Endodermal cell (in vitro differentiated cells): ENCODE results near the gene PDE6B. TPM values are rescaled to one million over a fixed set of nuclear protein-coding genes. Genes with fewer than 3 reads are reported as not detected.
"Not testable (repeated sequence)": the region's sequence is repeated elsewhere in the genome, so short reads cannot be mapped to it uniquely, and the experiment has no call there.

Experiments used
- DNase-seq: peaks from one replicate; pipeline ENCODE4 v3.0.0-alpha.2; 2017
- H3K27ac ChIP-seq: 2 replicates; pipeline ENCODE4 v1.5.1; 2013; ENCODE audit warnings: mild to moderate bottlenecking, low read depth, low read length, moderate library complexity
- H3K27me3 ChIP-seq: 2 replicates; pipeline ENCODE4 v1.6.1; 2013; ENCODE audit warnings: mild to moderate bottlenecking, low read length, moderate library complexity; ENCODE audit not compliant: insufficient read depth, control insufficient read depth, poor library complexity, severe bottlenecking
- H3K36me3 ChIP-seq: 2 replicates; pipeline ENCODE4 v1.7.0; 2013; ENCODE audit warnings: mild to moderate bottlenecking, low read length, moderate library complexity; ENCODE audit not compliant: control insufficient read depth, insufficient read depth
- H3K4me1 ChIP-seq: one replicate; pipeline ENCODE4 v1.7.0; 2013; ENCODE audit warnings: low read length; ENCODE audit not compliant: control insufficient read depth, insufficient read depth
- H3K4me3 ChIP-seq: 2 replicates; pipeline ENCODE4 v1.5.1; 2013; ENCODE audit warnings: mild to moderate bottlenecking, low read length, moderate library complexity
- H3K9ac ChIP-seq: 2 replicates; pipeline ENCODE4 v1.6.1; 2013; ENCODE audit warnings: mild to moderate bottlenecking, low read length, moderate library complexity; ENCODE audit not compliant: poor library complexity, severe bottlenecking; ENCODE audit errors: extremely low read depth
- H3K9me3 ChIP-seq: 2 replicates; pipeline ENCODE4 v1.6.1; 2013; ENCODE audit warnings: mild to moderate bottlenecking, low read length, moderate library complexity; ENCODE audit not compliant: control insufficient read depth
- H3K27ac Mint-ChIP-seq: 2 replicates; pipeline ENCODE4 v1.8.0; 2020; ENCODE audit warnings: mixed read lengths
- H3K27me3 Mint-ChIP-seq: 2 replicates; pipeline ENCODE4 v1.8.0; 2021; ENCODE audit warnings: mild to moderate bottlenecking, mixed read lengths; ENCODE audit not compliant: insufficient read depth
- H3K36me3 Mint-ChIP-seq: 2 replicates; pipeline ENCODE4 v1.8.0; 2020; ENCODE audit warnings: low read depth, mixed read lengths
- H3K4me1 Mint-ChIP-seq: 2 replicates; pipeline ENCODE4 v1.8.0; 2020; ENCODE audit warnings: mixed read lengths
- H3K4me3 Mint-ChIP-seq: 2 replicates; pipeline ENCODE4 v1.8.0; 2020; ENCODE audit warnings: mild to moderate bottlenecking, moderate library complexity, mixed read lengths
- H3K9me3 Mint-ChIP-seq: 2 replicates; pipeline ENCODE4 v1.8.0; 2020; ENCODE audit warnings: mild to moderate bottlenecking, mixed read lengths
- CTCF ChIP-seq: fragments of 200-600 bp; sonication (generic); conservative IDR thresholded peaks from 2 replicates; pipeline ENCODE4 v1.5.0; 2021; ENCODE audit warnings: antibody characterized with exemption, mild to moderate bottlenecking
- WGBS, 2 experiments: methylation state at CpG; one replicate each; pipeline versions ENCODE4 v1.1.5 to v1.1.7; 2013; ENCODE audit warnings: missing lambda C conversion rate in 2 of 2, mixed read lengths in 1 of 2; ENCODE audit not compliant: insufficient coverage in 1 of 2, insufficient read length in 1 of 2; 5-methylcytosine and 5-hydroxymethylcytosine counted together
- total RNA-seq, 2 donors: library from RNA; stranded (reverse); fragmentation: NEBNext Ultra II Directional in 1 of 2; extraction: Animal tissue kit (Norgen Biotek cat#: 25700) in 1 of 2; gene quantifications; 2 replicates in 1 of 2; 3 replicates in 1 of 2; pipeline ENCODE4 v1.2.1, GENCODE V29; 2021

Gene PDE6B
- total RNA-seq, 2 donors from 2014 or later = 12.4 to 14.6 TPM

DNA sequence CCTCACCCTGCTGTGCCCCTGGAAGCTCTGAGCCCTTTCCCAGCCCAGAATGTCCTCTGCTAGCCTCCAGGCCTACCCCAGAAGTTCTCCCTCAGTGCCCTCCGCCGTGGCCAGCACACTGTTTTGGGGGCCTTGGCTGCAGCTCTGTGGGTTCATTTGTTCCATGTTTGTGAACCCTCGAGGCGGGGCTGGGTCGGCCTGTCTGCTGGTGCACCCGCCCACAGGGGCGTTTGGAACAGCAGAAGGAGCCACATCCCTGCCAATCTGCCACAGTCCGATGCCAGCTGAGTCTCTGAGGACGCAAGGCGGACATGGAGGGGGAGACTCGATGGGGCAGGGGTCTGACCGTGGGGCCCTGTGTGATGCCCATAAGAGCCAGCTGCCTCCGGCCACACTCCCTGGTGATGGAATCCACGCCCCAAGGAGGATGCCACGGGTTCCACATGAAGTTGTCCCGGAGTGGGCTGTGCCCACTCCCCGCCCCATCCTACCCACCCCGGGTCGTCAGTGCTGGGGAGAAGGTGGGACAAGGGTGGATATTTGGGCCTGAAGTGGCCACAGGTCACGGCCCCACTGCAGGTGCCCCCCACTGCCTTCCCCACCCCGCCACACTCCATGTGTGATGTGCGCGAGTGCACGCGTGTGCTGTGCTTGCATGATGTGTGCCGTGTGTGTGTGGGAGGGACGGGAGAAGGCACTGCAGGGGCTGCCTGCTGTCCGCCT lies 41.6 kb downstream of the PDE6B start:
- Mint-ChIP-seq H3K4me1 (no peaks in the 10 kb centered on the region), H3K36me3 (peaks cover 15% of the 10 kb centered on the region), H3K27me3 (no peaks in the 10 kb centered on the region), H3K9me3 (no peaks in the 10 kb centered on the region), H3K27ac (no peak overlapping the region), H3K4me3 (no peak overlapping the region)
- Histone ChIP-seq H3K36me3 (peaks cover 7% of the 10 kb centered on the region), H3K9me3 (no peaks in the 10 kb centered on the region), H3K4me1 (no peaks in the 10 kb centered on the region), H3K9ac (no peak overlapping the region), H3K27ac (no peak overlapping the region), H3K4me3 (no peak overlapping the region), H3K27me3 (no peaks in the 10 kb centered on the region)
- no peak for TF ChIP-seq CTCF
- 92 to 96% methylated on average over 15 to 28 of the region's 28 CpGs for WGBS, 2 experiments
- peak; percentile 36 for DNase-seq

- Histone ChIP-seq H3K27me3 (no peaks in the 10 kb centered on the region), H3K9ac (no peak overlapping the region), H3K9me3 (no peaks in the 10 kb centered on the region), H3K4me1 (no peaks in the 10 kb centered on the region), H3K4me3 (no peak overlapping the region), H3K27ac (no peak overlapping the region), H3K36me3 (peaks cover 12% of the 10 kb centered on the region)
- Mint-ChIP-seq H3K4me3 (no peak overlapping the region), H3K36me3 (peaks cover 20% of the 10 kb centered on the region), H3K27ac (no peak overlapping the region), H3K27me3 (no peaks in the 10 kb centered on the region), H3K4me1 (no peaks in the 10 kb centered on the region), H3K9me3 (no peaks in the 10 kb centered on the region)
- DNase-seq = peak; percentile 52
- 71% methylated on average over 10 of the region's 10 CpGs; no CpG with 5 or more reads in 1 of the 2 experiments for WGBS, 2 experiments
- no peak for TF ChIP-seq CTCF
Observed at GRCh38 chr4:667545-667925, 42.2 kb downstream of the PDE6B start.

- H3K36me3 Mint-ChIP-seq = peaks cover 24% of the 10 kb centered on the region
- H3K27ac Mint-ChIP-seq, H3K4me1 ChIP-seq, DNase-seq, H3K27ac ChIP-seq, H3K9me3 ChIP-seq, H3K27me3 Mint-ChIP-seq, H3K4me3 Mint-ChIP-seq, H3K9me3 Mint-ChIP-seq, H3K27me3 ChIP-seq, H3K4me1 Mint-ChIP-seq, H3K4me3 ChIP-seq, H3K9ac ChIP-seq: not testable (repeated sequence)
- H3K36me3 ChIP-seq = peaks cover 14% of the 10 kb centered on the region
- 83 to 90% methylated on average over 1 to 6 of the region's 6 CpGs for WGBS, 2 experiments
Observed at GRCh38 chr4:668219-668618, 42.8 kb downstream of the PDE6B start.

GRCh38 chr4:669806-670559 lies 44.6 kb downstream of the PDE6B start:
- 93 to 94% methylated on average over 10 to 11 of the region's 11 CpGs for WGBS, 2 experiments
- H3K4me1 ChIP-seq, H3K9ac ChIP-seq, H3K4me3 ChIP-seq, DNase-seq, H3K27me3 ChIP-seq, H3K27me3 Mint-ChIP-seq, H3K27ac ChIP-seq, H3K9me3 ChIP-seq, H3K27ac Mint-ChIP-seq, H3K9me3 Mint-ChIP-seq, H3K4me3 Mint-ChIP-seq, H3K4me1 Mint-ChIP-seq: not testable (repeated sequence)
- H3K36me3 ChIP-seq = peaks cover 14% of the 10 kb centered on the region
- H3K36me3 Mint-ChIP-seq = peaks cover 28% of the 10 kb centered on the region
